HG03354 (cell line): ENCODE measurements around the gene ABCB10.
A peak's percentile ranks its signal among the peaks of the same experiment; 100 is the strongest.
"Not testable (repeated sequence)": the region's sequence is repeated elsewhere in the genome, so short reads cannot be mapped to it uniquely, and the experiment has no call there.

Source experiments
- ATAC-seq: cut with Tn5 transposase; IDR thresholded peaks from one replicate; pipeline ENCODE4 v1.9.1; 2021; ENCODE audit warnings: mild to moderate bottlenecking; ENCODE audit not compliant: unreplicated experiment, poor library complexity, severe bottlenecking

ABCB10 gene

DNA sequence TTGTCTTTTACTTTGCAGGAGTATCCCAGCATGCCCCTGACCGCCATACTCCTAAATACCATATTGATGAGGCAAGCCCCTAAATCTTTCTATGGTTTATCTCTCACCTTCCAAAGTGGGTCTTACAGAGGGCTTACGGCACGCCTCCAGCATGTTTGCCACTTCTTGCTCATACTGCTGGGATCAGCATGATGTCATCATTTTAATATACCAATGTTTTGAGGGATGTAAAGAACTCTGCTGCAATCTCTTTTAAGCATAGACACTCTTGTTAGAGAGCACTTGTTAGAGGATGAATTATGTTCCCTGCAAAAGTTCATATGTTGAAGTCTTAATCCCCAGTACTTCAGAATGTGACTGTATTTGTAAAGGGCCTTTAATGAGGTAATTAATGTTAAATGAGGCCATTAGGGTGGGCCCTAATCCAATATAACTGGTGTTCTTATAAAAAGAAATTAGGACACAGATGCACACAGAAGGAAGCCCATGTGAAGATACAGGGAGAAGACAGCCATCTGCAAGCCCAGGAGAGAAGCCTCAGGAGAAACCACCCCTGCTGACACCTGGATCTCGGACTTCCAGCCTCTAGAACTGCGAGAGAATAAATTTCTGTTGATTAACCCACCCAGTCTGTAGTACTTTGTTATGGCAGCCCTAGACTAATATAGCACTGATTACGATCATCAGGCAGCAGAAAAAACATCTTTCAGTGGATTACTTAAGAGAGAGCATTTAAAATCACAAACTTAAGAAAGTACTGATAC is 16.4 kb upstream of the ABCB10 start:
- no peak for ATAC-seq

- no peak for ATAC-seq
Observed at GRCh38 chr1:229572286-229572685, 13.8 kb upstream of the ABCB10 start.

DNA sequence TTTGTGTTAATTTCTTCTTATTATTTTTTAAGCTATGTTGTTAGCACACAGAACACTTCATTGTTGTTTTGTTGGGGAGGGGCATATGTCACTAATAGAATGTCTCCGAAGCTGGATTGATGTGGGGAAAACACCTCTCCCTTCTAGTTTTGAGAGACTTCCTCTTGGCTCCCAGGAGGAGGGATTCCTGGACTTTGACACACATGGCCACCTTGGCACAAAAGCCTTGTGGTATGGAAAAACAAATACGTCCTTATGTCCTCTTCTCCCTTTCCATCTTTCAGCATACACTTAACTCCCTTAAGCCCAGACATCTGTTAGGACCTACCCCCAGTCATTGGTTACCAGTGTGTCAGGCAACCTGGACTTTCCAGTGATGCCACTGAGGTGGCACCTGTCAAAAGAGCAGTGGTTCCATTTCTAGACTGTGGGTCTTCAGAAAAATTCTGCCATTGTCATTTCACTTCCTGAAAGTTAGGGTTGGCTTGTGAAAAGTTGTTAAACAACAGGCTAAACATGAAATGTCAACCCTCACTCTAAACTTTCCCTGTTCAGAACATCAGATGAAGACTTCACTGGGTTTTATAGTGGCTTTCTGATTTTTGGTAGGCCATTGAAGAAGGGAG is 12.5 kb upstream of the ABCB10 start:
- ATAC-seq, result no peak

DNA sequence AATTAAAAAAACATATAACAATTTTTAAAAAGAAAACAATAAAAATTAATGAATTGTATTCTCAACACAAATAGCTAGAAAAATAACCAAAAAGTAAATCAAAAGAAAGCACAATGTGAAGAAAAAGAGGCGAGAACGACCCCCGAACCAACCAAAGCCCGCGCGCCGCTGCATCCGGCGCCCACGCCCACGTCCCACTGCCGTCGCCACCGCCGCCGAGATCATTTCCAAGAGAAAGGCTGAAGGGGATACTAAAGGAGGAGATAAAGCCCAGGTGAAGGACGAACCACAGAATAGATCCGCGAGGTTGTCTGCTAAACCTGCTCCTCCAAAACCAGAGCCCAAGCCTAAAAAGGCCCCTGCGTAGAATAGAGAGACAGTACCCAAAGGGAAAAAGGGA is 11.8 kb upstream of the ABCB10 start:
- ATAC-seq, result no peak

GRCh38 chr1:229567109-229567868 is 8.8 kb upstream of the ABCB10 start:
- ATAC-seq, result no peak

DNA sequence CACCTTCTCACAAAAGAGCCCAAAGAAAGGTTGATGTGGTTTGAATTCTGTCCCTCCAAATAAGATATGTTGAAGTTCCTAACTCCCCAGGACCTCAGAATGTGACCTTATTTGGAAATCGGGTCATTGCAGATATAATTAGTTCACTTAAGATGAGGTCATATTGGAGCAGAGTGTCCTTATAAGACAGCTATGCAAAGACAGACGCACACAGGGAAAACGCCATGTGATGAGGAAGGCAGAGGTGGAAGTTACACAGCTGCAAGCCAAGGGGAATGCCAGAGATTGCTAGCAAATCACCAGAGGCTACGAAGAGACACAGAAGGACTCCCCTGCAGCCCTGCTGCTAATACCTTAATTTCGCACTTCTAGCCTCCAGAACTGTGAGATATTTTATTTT is 5.2 kb upstream of the ABCB10 start:
- ATAC-seq, result no peak

GRCh38 chr1:229563241-229563640 is 4.7 kb upstream of the ABCB10 start:
- ATAC-seq, result no peak

- no peak for ATAC-seq
Observed at GRCh38 chr1:229562686-229563085, 4.2 kb upstream of the ABCB10 start.

DNA sequence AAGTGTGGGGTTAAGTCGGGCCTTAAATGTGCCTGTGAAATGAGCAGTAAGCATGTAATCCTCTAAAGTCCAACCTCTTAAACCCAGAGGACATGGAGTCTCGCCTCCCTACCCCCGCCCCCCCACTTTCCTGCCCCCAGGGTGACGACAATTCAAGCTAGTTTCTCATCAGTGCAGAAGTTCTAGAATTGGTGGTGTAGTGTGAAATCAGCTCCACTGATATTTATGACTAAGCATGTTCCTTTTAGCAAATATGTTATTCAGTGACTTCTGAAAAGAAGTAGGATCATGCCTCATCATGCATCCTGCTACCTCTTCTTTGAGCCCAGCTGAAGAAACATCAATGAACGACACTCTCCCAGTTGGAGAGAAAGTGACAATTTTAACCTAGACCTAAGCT is 2.6 kb upstream of the ABCB10 start:
- no peak for ATAC-seq

DNA sequence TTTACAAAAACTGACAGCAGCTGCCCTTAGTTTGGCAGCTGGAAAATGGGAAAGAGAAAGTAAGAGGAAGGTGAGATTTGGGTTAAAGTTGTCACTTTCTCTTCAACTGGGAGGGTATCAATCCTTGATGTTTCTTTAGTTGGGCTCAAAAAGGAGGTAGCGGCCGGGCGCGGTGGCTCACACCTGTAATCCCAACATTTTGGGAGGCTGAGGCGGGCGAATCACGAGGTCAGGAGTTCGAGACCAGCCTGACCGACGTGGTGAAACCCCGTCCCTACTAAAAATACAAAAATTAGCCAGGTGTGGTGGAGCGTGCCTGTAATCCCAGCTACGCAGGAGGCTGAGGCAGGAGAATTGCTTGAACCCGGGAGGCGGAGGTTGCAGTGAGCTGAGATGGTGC is 1.6 kb upstream of the ABCB10 start:
- not testable (repeated sequence) for ATAC-seq

DNA sequence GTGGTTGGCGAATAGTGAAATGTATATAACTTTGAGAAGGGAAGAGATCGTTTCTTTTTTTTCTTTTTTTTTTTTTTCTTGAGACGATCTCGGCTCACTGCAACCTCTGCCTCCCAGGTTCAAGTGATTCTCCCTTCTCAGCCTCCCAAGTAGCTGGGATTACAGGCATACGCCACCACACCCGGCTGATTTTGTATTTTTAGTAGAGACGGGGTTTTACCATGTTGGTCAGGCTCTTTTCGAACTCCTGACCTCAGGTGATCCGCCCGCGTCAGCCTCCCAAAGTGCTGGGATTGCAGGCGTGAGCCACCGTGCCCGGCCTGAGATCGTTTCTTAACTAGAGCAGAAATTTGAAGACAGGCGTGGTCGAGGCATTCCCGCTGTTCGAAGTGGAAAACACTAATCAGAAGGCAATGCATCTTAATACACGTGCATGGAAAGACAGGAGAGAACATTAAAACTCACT is 862 bp upstream of the ABCB10 start:
- ATAC-seq, result not testable (repeated sequence)

- peak; percentile 34 for ATAC-seq
Observed at GRCh38 chr1:229557913-229558414, 543 bp downstream of the ABCB10 start.

DNA sequence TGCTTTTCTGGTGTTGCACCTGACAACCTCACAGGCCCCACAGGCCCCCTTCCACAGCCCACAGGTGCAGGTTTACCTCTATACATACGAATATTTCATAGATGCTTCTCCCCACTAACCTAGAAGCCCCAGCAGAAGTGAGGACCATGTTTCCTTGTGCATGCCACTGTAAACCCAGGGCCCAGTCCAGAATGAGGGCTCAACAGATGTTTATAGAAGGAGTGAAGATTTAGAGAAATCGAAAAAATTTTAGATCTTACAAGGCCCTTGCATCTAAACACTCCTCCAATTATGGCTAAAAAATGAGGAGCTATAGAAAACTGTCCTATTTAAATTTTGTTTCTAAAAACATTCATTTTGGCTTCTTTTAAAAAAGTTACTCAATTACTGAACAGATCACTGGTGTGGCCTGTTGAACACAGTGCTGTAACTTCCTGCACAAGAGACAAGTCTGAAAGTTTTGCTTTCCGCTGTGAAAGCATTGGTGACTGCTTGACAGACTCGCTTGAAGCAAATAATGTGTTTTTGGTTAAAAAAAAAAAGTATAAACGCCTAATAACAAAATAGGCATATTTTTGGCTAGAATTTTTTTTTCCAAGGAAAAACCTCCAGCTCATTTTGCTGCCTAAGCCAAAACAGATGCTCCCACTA is 1.2 kb downstream of the ABCB10 start:
- ATAC-seq, result no peak

DNA sequence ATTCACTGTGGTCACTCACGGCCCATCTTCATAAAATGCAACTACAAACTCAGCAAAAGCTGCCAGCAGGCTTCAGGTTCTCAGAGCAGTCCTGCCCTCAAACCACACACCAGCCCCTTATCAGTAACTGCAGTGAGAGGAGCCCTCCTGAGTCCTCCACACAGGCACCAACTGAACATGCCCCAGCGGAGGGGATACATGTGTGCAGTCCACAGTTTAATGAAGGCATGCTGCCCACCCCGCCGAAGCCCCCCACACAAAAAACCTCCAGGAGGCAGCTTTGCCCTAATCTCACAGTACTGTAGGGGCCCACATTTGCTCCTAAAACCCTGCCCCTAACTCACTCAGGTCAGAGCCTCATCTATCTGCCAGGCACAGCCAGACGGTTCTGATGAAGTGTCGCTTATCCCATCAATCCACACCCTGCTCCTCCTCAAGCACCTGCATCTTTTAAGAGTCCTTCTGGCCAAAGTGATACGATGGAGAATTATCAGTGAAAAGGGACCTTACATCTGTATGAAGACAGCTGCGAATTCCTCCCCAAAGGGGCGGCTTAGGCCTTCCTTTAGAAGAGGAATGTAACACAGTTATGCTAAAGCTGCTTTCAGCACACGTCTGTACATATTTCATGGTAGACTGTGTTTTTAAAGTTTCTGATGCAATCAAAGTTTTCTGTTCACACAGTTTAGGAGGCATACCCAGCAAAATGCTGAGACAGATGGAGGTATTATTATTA is 3.5 kb downstream of the ABCB10 start:
- ATAC-seq, result no peak

- no peak for ATAC-seq
Observed at GRCh38 chr1:229553621-229554130, 4.8 kb downstream of the ABCB10 start.

- no peak for ATAC-seq
Observed at GRCh38 chr1:229552732-229553131, 5.8 kb downstream of the ABCB10 start.

GRCh38 chr1:229550812-229551567 is 7.5 kb downstream of the ABCB10 start:
- no peak for ATAC-seq

- ATAC-seq, result no peak
Observed at GRCh38 chr1:229547542-229547941, 11.0 kb downstream of the ABCB10 start.
